ENCODE data around the gene RPN1.

Gene RPN1

DNA sequence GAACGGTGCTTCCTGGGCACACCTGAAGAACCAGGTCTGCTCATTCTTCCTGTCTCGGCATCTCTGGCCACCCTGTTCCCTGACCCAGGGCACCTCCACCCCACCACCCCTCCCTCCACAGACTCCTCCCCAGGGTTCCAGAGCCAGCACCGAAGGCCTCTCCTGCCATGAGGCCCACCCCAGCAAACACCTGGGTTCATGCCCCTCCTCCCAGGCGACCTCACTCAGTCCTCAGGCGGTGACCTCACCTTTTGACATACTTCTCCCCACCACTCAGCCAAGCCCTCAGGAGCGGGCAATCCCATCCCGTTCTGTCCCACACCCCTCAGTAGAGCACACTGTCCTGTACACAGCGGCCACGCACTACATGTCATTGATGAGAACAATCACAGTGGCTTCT is 72.3 kb downstream of the RPN1 start:
- DNase-seq (ENCODE audit: low spot score): no peak

DNA sequence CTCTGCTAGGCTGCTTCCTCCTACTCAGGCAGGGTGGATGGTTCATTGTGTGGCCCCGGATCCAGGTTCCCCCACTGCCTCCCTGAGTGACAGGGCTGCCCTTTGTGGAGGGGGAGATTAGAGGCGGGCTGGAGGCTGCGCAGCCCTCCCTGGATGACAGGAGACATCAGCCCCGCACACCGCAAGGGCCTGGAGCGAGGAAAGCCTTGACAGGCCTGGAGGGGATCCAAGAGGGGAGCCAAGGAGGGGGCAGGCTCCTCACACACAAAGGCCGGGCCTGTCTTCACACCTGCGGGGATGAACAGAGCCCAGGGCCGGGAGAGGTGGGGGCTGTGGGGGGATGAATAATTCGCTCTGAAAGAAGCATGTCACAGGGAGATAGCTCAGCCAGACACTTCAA is 72.9 kb downstream of the RPN1 start:
- DNase-seq (ENCODE audit: low spot score): no peak

DNA sequence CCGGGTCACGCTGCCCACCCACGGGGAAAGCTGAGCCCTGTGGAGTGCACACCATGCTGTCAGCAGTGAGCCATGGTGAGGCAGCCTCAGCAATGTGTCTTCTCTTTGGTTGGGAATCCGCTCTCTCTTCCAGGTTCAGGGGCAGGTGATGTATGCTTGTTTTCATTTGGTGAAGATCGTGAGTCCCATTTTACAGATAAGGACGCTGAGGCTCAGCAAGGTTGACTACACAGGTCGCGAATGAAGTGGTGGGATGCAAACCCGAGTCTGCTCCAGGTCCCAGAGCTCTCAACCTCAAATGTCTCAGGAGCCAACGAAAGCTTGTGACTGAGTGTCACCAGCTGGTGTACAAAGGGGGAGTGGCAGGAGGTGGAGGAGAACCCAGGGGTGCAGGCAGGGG is 74.3 kb downstream of the RPN1 start:
- DNase-seq (ENCODE audit: low spot score): no peak

DNA sequence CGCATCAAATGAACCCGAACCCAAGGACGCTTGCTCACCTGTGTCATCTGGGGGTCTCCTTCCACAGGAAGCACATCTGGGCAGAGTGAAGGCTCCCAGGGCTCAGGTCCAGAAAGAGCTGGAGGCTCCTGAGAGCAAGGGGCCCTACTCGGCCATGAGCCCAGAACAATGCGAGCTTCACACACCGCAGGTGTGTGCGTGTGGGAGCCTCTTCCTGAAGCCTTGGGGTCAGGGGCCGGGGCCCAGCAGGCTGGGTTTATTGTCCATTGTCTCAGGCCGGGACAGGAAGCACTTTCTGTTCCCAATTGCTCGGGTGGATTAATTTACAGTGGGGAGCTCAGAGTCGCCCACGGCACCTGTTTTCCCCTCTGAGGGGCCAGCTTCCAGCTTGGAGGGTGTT is 74.8 kb downstream of the RPN1 start:
- no peak for DNase-seq (ENCODE audit: low spot score)

DNA sequence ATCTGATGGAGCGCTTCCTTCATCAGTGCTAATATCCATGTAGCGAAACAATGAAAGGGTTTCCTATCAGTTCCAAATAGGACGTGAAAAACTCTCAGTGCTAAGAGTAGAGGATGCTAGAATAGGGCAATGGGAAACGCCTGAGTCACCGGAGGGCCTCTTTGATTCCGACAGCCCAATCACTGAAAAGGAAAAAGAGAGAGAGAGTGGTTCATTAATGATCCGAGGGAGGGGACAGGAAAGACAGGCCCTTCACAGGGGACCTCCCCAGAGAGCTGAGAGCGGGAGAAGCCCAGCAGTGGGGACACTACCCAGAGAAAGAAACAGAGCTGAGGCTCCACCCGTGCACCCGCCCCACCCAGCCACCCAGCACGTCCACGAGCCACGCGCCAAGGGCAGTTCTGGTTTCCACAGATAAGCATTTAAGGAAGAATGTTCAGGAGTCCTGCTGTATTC is 76.9 kb downstream of the RPN1 start:
- DNase-seq (ENCODE audit: low spot score): no peak

DNA sequence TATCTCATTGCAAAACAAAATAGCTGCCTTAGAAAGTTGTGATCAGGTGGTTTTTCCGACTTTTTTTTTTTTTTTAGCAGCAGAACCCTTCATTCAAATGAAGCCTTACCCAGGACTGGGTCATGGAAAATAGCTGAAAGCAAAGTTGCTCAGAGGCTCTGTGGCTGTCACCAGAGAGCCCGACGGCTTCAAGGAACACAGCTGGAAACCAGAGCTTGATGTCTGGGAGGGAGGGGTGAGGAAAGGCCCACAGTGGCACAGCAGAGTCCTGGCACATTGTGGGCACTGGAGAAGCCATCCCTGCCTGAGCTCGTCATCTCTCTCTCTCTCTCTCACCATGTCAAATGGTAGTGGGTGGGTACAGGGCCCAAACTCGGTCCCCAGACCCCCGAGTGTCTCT is 77.5 kb downstream of the RPN1 start:
- no peak for DNase-seq (ENCODE audit: low spot score)

DNA sequence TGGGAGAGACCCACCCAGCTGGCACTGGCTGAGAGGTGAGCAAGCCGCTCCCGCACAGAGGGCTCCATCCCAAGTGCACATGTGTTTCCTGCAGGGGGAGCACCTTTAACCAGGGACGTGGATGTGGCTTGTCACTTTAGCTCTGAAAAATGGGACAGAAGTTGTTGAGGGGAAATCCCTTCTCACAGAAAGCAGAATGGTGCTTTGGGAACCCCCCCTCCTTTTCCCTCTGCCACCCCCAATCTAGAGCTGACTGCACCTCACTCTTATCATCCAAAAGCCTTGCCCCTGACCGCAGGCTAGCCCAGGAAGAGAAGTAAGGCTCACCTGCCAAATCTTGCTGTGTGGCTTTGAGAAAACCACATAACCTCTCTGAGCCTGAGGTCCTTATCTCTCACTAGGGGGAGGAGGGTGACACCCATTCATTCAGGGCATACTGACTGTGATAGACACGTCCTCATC is 77.9 kb downstream of the RPN1 start:
- DNase-seq (ENCODE audit: low spot score): peak; percentile 63

DNA sequence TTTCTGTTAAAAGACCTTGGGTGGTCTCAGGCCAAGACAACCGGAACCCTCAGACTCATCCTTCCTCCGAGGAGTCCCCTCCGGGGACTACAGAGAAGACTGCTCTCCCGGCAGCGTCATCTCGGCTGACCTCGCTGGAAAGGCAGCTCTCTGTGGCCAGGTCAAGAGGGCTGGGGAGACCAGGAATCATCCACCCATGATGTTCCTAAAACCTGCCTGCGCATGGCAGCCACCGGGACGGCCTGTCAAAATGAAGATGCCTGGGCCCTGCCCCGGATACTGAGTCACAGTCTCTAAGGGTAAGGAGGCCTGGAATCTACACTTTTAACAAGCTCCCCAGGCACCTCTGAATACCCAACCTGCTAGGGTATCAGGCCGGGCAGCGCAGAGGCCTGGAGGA is 78.6 kb downstream of the RPN1 start:
- no peak for DNase-seq (ENCODE audit: low spot score)
